ENCODE data around the gene C6orf47. TPM values are rescaled to one million over a fixed set of nuclear protein-coding genes. Genes with fewer than 3 reads are reported as not detected.

The C6orf47 gene
- total and polyA plus RNA-seq, 2 of the 13 experiments (the other 11 are each of a cell fraction or from before 2014, with no cell fraction given), result 1.7 to 18.1 TPM

GRCh38 chr6:31665501-31666336 lies 5.1 kb upstream of the C6orf47 start, which contains the start of gene CSNK2B (continued):
- TF ChIP-seq HMG20B (CRISPR knock-in tag; conservative IDR thresholded peaks at IDR 0.05) (no peak), TCF7L2 (IDR thresholded peaks at IDR 0.05; ENCODE audit: low read depth, low read length) (no peak), ESRRA (CRISPR knock-in tag; IDR thresholded peaks at IDR 0.05; ENCODE audit: low read depth) (peak; percentile 65; the same call in 1 of the 2 replicates), ZNF747 (CRISPR knock-in tag; IDR thresholded peaks at IDR 0.05; ENCODE audit: borderline replicate concordance) (peak; percentile 84; the same call in 1 of the 2 replicates), NR2F1 (CRISPR knock-in tag; IDR thresholded peaks at IDR 0.05) (no peak; a peak in 1 of 4 replicates), MZF1 (CRISPR knock-in tag; IDR thresholded peaks at IDR 0.05; ENCODE audit: borderline replicate concordance) (no peak), MLXIP (CRISPR knock-in tag; IDR thresholded peaks at IDR 0.05; ENCODE audit: borderline replicate concordance) (no peak), PRDM4 (CRISPR knock-in tag; IDR thresholded peaks at IDR 0.05; ENCODE audit: borderline replicate concordance) (peak; percentile 51; the same call in 1 of the 2 replicates), MTA3 (CRISPR knock-in tag; IDR thresholded peaks at IDR 0.05) (no peak)
- TF ChIP-seq, protein P1, sequence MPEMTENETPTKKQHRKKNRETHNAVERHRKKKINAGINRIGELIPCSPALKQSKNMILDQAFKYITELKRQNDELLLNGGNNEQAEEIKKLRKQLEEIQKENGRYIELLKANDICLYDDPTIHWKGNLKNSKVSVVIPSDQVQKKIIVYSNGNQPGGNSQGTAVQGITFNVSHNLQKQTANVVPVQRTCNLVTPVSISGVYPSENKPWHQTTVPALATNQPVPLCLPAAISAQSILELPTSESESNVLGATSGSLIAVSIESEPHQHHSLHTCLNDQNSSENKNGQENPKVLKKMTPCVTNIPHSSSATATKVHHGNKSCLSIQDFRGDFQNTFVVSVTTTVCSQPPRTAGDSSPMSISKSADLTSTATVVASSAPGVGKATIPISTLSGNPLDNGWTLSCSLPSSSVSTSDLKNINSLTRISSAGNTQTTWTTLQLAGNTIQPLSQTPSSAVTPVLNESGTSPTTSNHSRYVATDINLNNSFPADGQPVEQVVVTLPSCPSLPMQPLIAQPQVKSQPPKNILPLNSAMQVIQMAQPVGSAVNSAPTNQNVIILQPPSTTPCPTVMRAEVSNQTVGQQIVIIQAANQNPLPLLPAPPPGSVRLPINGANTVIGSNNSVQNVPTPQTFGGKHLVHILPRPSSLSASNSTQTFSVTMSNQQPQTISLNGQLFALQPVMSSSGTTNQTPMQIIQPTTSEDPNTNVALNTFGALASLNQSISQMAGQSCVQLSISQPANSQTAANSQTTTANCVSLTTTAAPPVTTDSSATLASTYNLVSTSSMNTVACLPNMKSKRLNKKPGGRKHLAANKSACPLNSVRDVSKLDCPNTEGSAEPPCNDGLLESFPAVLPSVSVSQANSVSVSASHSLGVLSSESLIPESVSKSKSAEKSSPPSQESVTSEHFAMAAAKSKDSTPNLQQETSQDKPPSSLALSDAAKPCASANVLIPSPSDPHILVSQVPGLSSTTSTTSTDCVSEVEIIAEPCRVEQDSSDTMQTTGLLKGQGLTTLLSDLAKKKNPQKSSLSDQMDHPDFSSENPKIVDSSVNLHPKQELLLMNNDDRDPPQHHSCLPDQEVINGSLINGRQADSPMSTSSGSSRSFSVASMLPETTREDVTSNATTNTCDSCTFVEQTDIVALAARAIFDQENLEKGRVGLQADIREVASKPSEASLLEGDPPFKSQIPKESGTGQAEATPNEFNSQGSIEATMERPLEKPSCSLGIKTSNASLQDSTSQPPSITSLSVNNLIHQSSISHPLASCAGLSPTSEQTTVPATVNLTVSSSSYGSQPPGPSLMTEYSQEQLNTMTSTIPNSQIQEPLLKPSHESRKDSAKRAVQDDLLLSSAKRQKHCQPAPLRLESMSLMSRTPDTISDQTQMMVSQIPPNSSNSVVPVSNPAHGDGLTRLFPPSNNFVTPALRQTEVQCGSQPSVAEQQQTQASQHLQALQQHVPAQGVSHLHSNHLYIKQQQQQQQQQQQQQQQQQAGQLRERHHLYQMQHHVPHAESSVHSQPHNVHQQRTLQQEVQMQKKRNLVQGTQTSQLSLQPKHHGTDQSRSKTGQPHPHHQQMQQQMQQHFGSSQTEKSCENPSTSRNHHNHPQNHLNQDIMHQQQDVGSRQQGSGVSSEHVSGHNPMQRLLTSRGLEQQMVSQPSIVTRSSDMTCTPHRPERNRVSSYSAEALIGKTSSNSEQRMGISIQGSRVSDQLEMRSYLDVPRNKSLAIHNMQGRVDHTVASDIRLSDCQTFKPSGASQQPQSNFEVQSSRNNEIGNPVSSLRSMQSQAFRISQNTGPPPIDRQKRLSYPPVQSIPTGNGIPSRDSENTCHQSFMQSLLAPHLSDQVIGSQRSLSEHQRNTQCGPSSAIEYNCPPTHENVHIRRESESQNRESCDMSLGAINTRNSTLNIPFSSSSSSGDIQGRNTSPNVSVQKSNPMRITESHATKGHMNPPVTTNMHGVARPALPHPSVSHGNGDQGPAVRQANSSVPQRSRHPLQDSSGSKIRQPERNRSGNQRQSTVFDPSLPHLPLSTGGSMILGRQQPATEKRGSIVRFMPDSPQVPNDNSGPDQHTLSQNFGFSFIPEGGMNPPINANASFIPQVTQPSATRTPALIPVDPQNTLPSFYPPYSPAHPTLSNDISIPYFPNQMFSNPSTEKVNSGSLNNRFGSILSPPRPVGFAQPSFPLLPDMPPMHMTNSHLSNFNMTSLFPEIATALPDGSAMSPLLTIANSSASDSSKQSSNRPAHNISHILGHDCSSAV (CRISPR knock-in tag; IDR thresholded peaks at IDR 0.05; ENCODE audit: borderline replicate concordance), result no peak; the same call in 1 of the 2 replicates
- TF ChIP-seq, protein P2, sequence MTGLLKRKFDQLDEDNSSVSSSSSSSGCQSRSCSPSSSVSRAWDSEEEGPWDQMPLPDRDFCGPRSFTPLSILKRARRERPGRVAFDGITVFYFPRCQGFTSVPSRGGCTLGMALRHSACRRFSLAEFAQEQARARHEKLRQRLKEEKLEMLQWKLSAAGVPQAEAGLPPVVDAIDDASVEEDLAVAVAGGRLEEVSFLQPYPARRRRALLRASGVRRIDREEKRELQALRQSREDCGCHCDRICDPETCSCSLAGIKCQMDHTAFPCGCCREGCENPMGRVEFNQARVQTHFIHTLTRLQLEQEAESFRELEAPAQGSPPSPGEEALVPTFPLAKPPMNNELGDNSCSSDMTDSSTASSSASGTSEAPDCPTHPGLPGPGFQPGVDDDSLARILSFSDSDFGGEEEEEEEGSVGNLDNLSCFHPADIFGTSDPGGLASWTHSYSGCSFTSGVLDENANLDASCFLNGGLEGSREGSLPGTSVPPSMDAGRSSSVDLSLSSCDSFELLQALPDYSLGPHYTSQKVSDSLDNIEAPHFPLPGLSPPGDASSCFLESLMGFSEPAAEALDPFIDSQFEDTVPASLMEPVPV (CRISPR knock-in tag; IDR thresholded peaks at IDR 0.05), result peak; percentile 94

Measured in HepG2 (cell line).